Smooth muscle cell (in vitro differentiated cells): ENCODE measurements around the gene KIF3B. TPM values are rescaled to one million over a fixed set of nuclear protein-coding genes. Genes with fewer than 3 reads are reported as not detected.
"Not testable (repeated sequence)": the region's sequence is repeated elsewhere in the genome, so short reads cannot be mapped to it uniquely, and the experiment has no call there.

Experiments
- DNase-seq: peaks from one replicate; lab custom pipeline; 2025; ENCODE audit not compliant: unreplicated experiment; lab: John Stamatoyannopoulos, UW
- H2AFZ ChIP-seq: fragments of 200-600 bp; sonication (generic); 2 replicates; pipeline ENCODE4 v1.6.0; 2016; ENCODE audit warnings: antibody characterized with exemption, low read depth, mild to moderate bottlenecking
- H3F3A ChIP-seq: fragments of 200-600 bp; sonication (generic); 2 replicates; pipeline ENCODE4 v1.6.0; 2017; ENCODE audit warnings: antibody characterized with exemption, low read depth
- H3K27ac ChIP-seq: fragments of 200-600 bp; sonication (generic); 2 replicates; pipeline ENCODE4 v1.5.1; 2016; ENCODE audit warnings: low read depth, mild to moderate bottlenecking
- H3K27me3 ChIP-seq: fragments of 200-600 bp; sonication (generic); 2 replicates; pipeline ENCODE4 v1.6.1; 2016; ENCODE audit warnings: low read depth, mild to moderate bottlenecking
- H3K36me3 ChIP-seq: fragments of 200-600 bp; sonication (generic); 2 replicates; pipeline ENCODE4 v1.5.1; 2016; ENCODE audit warnings: low read depth
- H3K4me1 ChIP-seq: fragments of 200-600 bp; sonication (generic); 2 replicates; pipeline ENCODE4 v1.5.1; 2016; ENCODE audit warnings: low read depth
- H3K4me2 ChIP-seq: fragments of 200-600 bp; sonication (generic); 2 replicates; pipeline ENCODE4 v1.6.0; 2016; ENCODE audit warnings: mild to moderate bottlenecking
- H3K4me3 ChIP-seq: fragments of 200-600 bp; sonication (generic); 2 replicates; pipeline ENCODE4 v1.5.1; 2016; ENCODE audit warnings: mild to moderate bottlenecking
- H3K79me2 ChIP-seq: fragments of 200-600 bp; sonication (generic); 2 replicates; pipeline ENCODE4 v1.6.0; 2016; ENCODE audit warnings: low read depth, mild to moderate bottlenecking
- H3K9ac ChIP-seq: fragments of 200-600 bp; sonication (generic); 2 replicates; pipeline ENCODE4 v1.6.0; 2016; ENCODE audit warnings: low read depth
- H3K9me3 ChIP-seq: fragments of 200-600 bp; sonication (generic); replicated peaks from 2 replicates; pipeline ENCODE4 v1.5.1; 2016; ENCODE audit warnings: low read depth
- H4K20me1 ChIP-seq: fragments of 200-600 bp; sonication (generic); 2 replicates; pipeline ENCODE4 v1.6.0; 2016; ENCODE audit warnings: low read depth
- WGBS: methylation state at CpG from one replicate; pipeline ENCODE4 v1.1.7; 2016; ENCODE audit warnings: low lambda C conversion rate; 5-methylcytosine and 5-hydroxymethylcytosine counted together
- polyA plus RNA-seq: library from polyadenylated mRNA; unstranded; fragments of >200 nt; fragmentation: Nextera tagmentation; extraction: Ambion mirVana; gene quantifications from 2 replicates; pipeline ENCODE4 v1.2.1, GENCODE V29; 2016
- total RNA-seq: library from RNA; depleted of rRNA; stranded (reverse); fragments of >200 nt; gene quantifications from 2 replicates; pipeline ENCODE4 v1.2.3, GENCODE V29; 2014
- TF ChIP-seq, protein P1 (sequence below): fragments of 200-600 bp; sonication (generic); IDR thresholded peaks from 2 replicates; pipeline ENCODE4 v1.5.1; 2017; ENCODE audit warnings: borderline replicate concordance, mild to moderate bottlenecking, antibody characterized with exemption; ENCODE audit not compliant: insufficient read depth, poor library complexity, severe bottlenecking

Gene KIF3B
- total and polyA plus RNA-seq, 2 experiments from 2014 or later, result 8.2 to 20.0 TPM

GRCh38 chr20:32249030-32249738, 28.3 kb upstream of the KIF3B start:
- DNase-seq, result no peak
- no peak overlapping the region for H3K4me2 ChIP-seq
- H3K27me3 ChIP-seq, result no peaks in the 10 kb centered on the region
- H3K36me3 ChIP-seq, result no peaks in the 10 kb centered on the region
- no peak overlapping the region for H2AFZ ChIP-seq
- H3K79me2 ChIP-seq, result no peaks in the 10 kb centered on the region
- no peaks in the 10 kb centered on the region for H3F3A ChIP-seq
- H3K4me1 ChIP-seq, result no peaks in the 10 kb centered on the region
- no peaks in the 10 kb centered on the region for H4K20me1 ChIP-seq
- H3K9ac ChIP-seq, result no peak overlapping the region
- no peak overlapping the region for H3K27ac ChIP-seq
- no peak overlapping the region for H3K4me3 ChIP-seq
- TF ChIP-seq, protein P1, sequence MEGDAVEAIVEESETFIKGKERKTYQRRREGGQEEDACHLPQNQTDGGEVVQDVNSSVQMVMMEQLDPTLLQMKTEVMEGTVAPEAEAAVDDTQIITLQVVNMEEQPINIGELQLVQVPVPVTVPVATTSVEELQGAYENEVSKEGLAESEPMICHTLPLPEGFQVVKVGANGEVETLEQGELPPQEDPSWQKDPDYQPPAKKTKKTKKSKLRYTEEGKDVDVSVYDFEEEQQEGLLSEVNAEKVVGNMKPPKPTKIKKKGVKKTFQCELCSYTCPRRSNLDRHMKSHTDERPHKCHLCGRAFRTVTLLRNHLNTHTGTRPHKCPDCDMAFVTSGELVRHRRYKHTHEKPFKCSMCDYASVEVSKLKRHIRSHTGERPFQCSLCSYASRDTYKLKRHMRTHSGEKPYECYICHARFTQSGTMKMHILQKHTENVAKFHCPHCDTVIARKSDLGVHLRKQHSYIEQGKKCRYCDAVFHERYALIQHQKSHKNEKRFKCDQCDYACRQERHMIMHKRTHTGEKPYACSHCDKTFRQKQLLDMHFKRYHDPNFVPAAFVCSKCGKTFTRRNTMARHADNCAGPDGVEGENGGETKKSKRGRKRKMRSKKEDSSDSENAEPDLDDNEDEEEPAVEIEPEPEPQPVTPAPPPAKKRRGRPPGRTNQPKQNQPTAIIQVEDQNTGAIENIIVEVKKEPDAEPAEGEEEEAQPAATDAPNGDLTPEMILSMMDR, result no peak
- 95% methylated on average over 9 of the region's 9 CpGs for WGBS
- H3K9me3 ChIP-seq, result no peaks in the 10 kb centered on the region

- Histone ChIP-seq H3K4me3 (no peak overlapping the region), H3K79me2 (no peaks in the 10 kb centered on the region), H3K27me3 (no peaks in the 10 kb centered on the region), H4K20me1 (no peaks in the 10 kb centered on the region), H3K36me3 (no peaks in the 10 kb centered on the region), H3K27ac (no peak overlapping the region), H2AFZ (no peak overlapping the region), H3K9me3 (no peaks in the 10 kb centered on the region), H3F3A (peaks cover 10% of the 10 kb centered on the region), H3K9ac (no peak overlapping the region), H3K4me2 (no peak overlapping the region), H3K4me1 (no peaks in the 10 kb centered on the region)
- TF ChIP-seq, protein P1, result no peak
- DNase-seq, result no peak
- WGBS, result 80% methylated on average over 3 of the region's 3 CpGs
Observed at GRCh38 chr20:32251470-32251869, 26.0 kb upstream of the KIF3B start.

- Histone ChIP-seq H3K4me2 (no peak overlapping the region), H2AFZ (no peak overlapping the region), H3K36me3 (no peaks in the 10 kb centered on the region), H3K79me2 (no peaks in the 10 kb centered on the region), H3K4me3 (no peak overlapping the region), H3K27me3 (no peaks in the 10 kb centered on the region), H3K9ac (no peak overlapping the region), H4K20me1 (no peaks in the 10 kb centered on the region), H3K27ac (no peak overlapping the region), H3K9me3 (no peaks in the 10 kb centered on the region), H3K4me1 (no peaks in the 10 kb centered on the region), H3F3A (peaks cover 10% of the 10 kb centered on the region)
- 93% methylated on average over 6 of the region's 6 CpGs for WGBS
- no peak for DNase-seq
- TF ChIP-seq, protein P1, result no peak
Observed at GRCh38 chr20:32252189-32252588, 25.3 kb upstream of the KIF3B start.

DNA sequence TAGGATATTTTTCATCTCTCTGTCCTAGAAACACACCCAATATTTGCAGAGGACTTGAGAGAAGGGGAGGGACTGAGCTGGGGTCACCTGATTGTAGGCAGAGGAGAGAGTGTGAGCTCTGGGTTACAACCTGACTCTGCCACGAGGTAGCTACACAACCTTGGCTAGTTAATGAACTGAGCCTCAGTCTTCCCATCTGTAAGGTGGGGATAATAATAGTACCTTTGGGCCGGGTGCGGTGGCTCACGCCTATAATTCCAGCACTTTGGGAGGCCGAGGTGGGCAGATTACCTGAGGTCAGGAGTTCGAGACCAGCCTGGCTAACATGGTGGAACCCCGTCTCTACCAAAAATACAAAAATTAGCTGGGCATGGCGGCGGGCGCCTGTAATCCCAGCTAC, 16.5 kb upstream of the KIF3B start:
- not testable (repeated sequence) for H3K9me3 ChIP-seq, H3K27ac ChIP-seq, DNase-seq, H4K20me1 ChIP-seq, H3K4me3 ChIP-seq, H3K36me3 ChIP-seq, H2AFZ ChIP-seq, H3K4me2 ChIP-seq, H3K27me3 ChIP-seq, H3F3A ChIP-seq, H3K9ac ChIP-seq, H3K4me1 ChIP-seq, H3K79me2 ChIP-seq
- WGBS, result 97% methylated on average over 10 of the region's 10 CpGs
